HCT116 (cell line): ENCODE data around the gene ERC2.

ENCODE experiments used
- CTCF ChIP-seq, 3 experiments: fragments of 200-600 bp in 1 of 3; sonication (generic) in 1 of 3; IDR thresholded peaks in 2 of 3; conservative IDR thresholded peaks in 1 of 3; 2 replicates each; pipeline ENCODE4 v1.5.1; 2012 to 2017; ENCODE audit warnings: low read depth in 2 of 3, low read length in 2 of 3, antibody characterized with exemption in 1 of 3, borderline replicate concordance in 1 of 3, control low read depth in 1 of 3, mild to moderate bottlenecking in 1 of 3, mixed read lengths in 1 of 3, mixed run types in 1 of 3, moderate library complexity in 1 of 3; ENCODE audit not compliant: insufficient read depth in 1 of 3
- POLR2A ChIP-seq: IDR thresholded peaks from 2 replicates; pipeline ENCODE4 v1.7.0; 2011; ENCODE audit warnings: borderline replicate concordance; ENCODE audit not compliant: insufficient read depth, insufficient read length; ENCODE audit errors: extremely low read depth
- POLR2AphosphoS5 ChIP-seq: IDR thresholded peaks from 2 replicates; pipeline ENCODE4 v1.6.1; 2011; ENCODE audit warnings: mild to moderate bottlenecking, low read depth, low read length, moderate library complexity
- YY1 ChIP-seq: IDR thresholded peaks from 2 replicates; pipeline ENCODE4 v1.6.1; 2011; ENCODE audit warnings: low read length, low read depth, moderate library complexity, mild to moderate bottlenecking; ENCODE audit not compliant: insufficient replicate concordance; ENCODE audit errors: extremely low read depth

- TF ChIP-seq CTCF (IDR thresholded peaks at IDR 0.05 in 2 of 3, conservative IDR thresholded peaks at IDR 0.05 in 1 of 3; ENCODE audit: borderline replicate concordance in 1 of 3, insufficient read depth in 1 of 3, low read depth in 2 of 3, low read length in 2 of 3) (no peak), POLR2A (no peak), POLR2AphosphoS5 (no peak), YY1 (no peak)
These were observed 853.1 kb downstream of the ERC2 start for GRCh38 chr3:55615039-55615693.
